GM20000 (cell line): ENCODE data around the gene CCL28.

Source experiments
- DNase-seq: peaks from one replicate; pipeline ENCODE4 v3.0.0; 2012; ENCODE audit warnings: low spot score
- TF ChIP-seq, protein P1 (sequence below): IDR thresholded peaks from 2 replicates; pipeline ENCODE4 v1.5.1; 2012; ENCODE audit warnings: mild to moderate bottlenecking, control low read depth; ENCODE audit errors: extremely low read depth, missing control alignments

CCL28 gene

DNA sequence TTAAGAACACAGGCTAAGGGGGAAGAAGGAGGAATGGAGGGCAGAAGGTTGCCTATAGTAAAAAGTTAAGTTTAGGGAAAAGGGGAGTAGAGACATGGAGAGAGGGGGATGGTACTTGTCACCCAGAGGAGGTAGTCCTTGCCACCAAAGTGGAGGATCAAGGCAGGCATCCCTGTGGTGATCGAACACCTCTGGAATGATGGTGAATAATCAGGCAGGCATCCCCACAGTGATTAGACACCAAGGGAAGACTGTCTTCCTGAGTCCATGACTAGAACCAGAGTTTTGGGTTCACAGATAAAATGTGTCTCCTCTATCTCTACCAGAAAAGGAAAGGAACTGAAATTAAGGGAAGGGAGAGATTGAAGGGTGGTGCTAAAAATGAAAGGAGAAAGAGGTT lies 79.8 kb downstream of the CCL28 start:
- DNase-seq: no peak

More for the DNA sequence above, 79.8 kb downstream of the CCL28 start:
- TF ChIP-seq, protein P1, sequence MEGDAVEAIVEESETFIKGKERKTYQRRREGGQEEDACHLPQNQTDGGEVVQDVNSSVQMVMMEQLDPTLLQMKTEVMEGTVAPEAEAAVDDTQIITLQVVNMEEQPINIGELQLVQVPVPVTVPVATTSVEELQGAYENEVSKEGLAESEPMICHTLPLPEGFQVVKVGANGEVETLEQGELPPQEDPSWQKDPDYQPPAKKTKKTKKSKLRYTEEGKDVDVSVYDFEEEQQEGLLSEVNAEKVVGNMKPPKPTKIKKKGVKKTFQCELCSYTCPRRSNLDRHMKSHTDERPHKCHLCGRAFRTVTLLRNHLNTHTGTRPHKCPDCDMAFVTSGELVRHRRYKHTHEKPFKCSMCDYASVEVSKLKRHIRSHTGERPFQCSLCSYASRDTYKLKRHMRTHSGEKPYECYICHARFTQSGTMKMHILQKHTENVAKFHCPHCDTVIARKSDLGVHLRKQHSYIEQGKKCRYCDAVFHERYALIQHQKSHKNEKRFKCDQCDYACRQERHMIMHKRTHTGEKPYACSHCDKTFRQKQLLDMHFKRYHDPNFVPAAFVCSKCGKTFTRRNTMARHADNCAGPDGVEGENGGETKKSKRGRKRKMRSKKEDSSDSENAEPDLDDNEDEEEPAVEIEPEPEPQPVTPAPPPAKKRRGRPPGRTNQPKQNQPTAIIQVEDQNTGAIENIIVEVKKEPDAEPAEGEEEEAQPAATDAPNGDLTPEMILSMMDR: no peak
